ENCODE results near the gene CLNK. TPM values are rescaled to one million over a fixed set of nuclear protein-coding genes. Genes with fewer than 3 reads are reported as not detected.

The CLNK gene
- total and polyA plus RNA-seq, 2 of the 8 experiments (the other 6 are each of a cell fraction or from before 2014, with no cell fraction given) = not detected

- DNase-seq (ENCODE audit: low read depth in 1 of 2, low spot score in 2 of 2) = no peak
These were observed 48.4 kb upstream of the CLNK start for GRCh38 chr4:10732914-10733415.

More at GRCh38 chr4:10732914-10733415, 48.4 kb upstream of the CLNK start:
- no peaks in the 10 kb centered on the region for H3K79me2 ChIP-seq (ENCODE audit: control insufficient read depth in 1 of 2, insufficient read depth in 2 of 2, low read length in 2 of 2)
- TF ChIP-seq CBX5 (IDR thresholded peaks at IDR 0.05; ENCODE audit: low read depth, low read length) (no peak), KDM4A (IDR thresholded peaks at IDR 0.05; ENCODE audit: low read depth, low read length, severe bottlenecking) (no peak)
- no peaks in the 10 kb centered on the region for H3K36me3 ChIP-seq (ENCODE audit: control insufficient read depth in 2 of 4, insufficient read depth in 4 of 4, low read length in 3 of 4)
- H3K9ac ChIP-seq (replicated peaks in 1 of 4; ENCODE audit: extremely low read depth in 1 of 4, low read depth in 3 of 4, low read length in 3 of 4) = no peak overlapping the region
- no peak overlapping the region for H4K91ac ChIP-seq (replicated peaks; ENCODE audit: insufficient read length, low read length)
- FAIRE-seq = no peak
- H2BK5ac ChIP-seq (ENCODE audit: low read depth, low read length) = no peak overlapping the region
- no peaks in the 10 kb centered on the region for H3K9me3 ChIP-seq (ENCODE audit: insufficient read depth in 2 of 2, low read depth in 1 of 2, low read length in 1 of 2)
- H2BK12ac ChIP-seq (ENCODE audit: low read depth, low read length) = no peak overlapping the region
- no peak overlapping the region for H2BK120ac ChIP-seq (replicated peaks; ENCODE audit: low read depth, low read length)
- no peak overlapping the region for H3K4me3 ChIP-seq (ENCODE audit: extremely low read depth in 1 of 4, insufficient read depth in 2 of 4, low read depth in 3 of 4, low read length in 4 of 4)
- H3K56ac ChIP-seq (replicated peaks; ENCODE audit: insufficient read length, low read depth, low read length) = no peak overlapping the region
- CTCF ChIA-PET (ENCODE audit: partially characterized antibody) = no interaction called here
- H4K5ac ChIP-seq (ENCODE audit: insufficient read length, low read depth, low read length) = no peak overlapping the region
- no peak overlapping the region for H2AK5ac ChIP-seq (ENCODE audit: low read depth, low read length)
- H2BK15ac ChIP-seq (ENCODE audit: low read length) = no peak overlapping the region
- no peak overlapping the region for H3K4me2 ChIP-seq (ENCODE audit: insufficient read depth in 1 of 2, low read depth in 2 of 2, low read length in 2 of 2)
- H4K20me1 ChIP-seq (replicated peaks in 1 of 2; ENCODE audit: control insufficient read depth in 1 of 2, insufficient read depth in 2 of 2, low read length in 2 of 2) = no peaks in the 10 kb centered on the region
- no peaks in the 10 kb centered on the region for H3K79me1 ChIP-seq (ENCODE audit: low read depth, low read length)
- no peak overlapping the region for H3K27ac ChIP-seq (ENCODE audit: low read depth, low read length)
- H3K4ac ChIP-seq (replicated peaks; ENCODE audit: insufficient read length, low read depth, low read length) = no peak overlapping the region
- WGBS, 2 experiments (ENCODE audit: extremely low coverage in 1 of 2, insufficient coverage in 1 of 2, insufficient read length in 1 of 2, insufficient replicate concordance in 2 of 2, low coverage in 1 of 2, low lambda C conversion rate in 2 of 2, missing lambda C conversion rate in 1 of 2) = 90% methylated on average over 5 of the region's 5 CpGs; no CpG with 5 or more reads in 1 of the 2 experiments
- H3K4me1 ChIP-seq (replicated peaks in 1 of 4; ENCODE audit: control insufficient read depth in 3 of 4, insufficient read depth in 4 of 4, low read length in 3 of 4) = peaks cover 0 to 3% (median 0%) of the 10 kb centered on the region in 4 experiments; a peak in 1 of 7 replicates
- no peak overlapping the region for H2AFZ ChIP-seq (ENCODE audit: low read length)
- H4K8ac ChIP-seq (ENCODE audit: extremely low read depth, insufficient read depth, low read length) = no peak overlapping the region
- no peaks in the 10 kb centered on the region for H3K23me2 ChIP-seq (ENCODE audit: low read depth, low read length)
- H3K23ac ChIP-seq (ENCODE audit: insufficient read length) = no peak overlapping the region
- H3K18ac ChIP-seq (ENCODE audit: extremely low read depth, low read length) = no peak overlapping the region
- no peak overlapping the region for H2BK20ac ChIP-seq (ENCODE audit: low read length)
- POLR2A ChIA-PET (ENCODE audit: partially characterized antibody) = no interaction called here
- no peaks in the 10 kb centered on the region for H3K27me3 ChIP-seq (replicated peaks in 1 of 4; ENCODE audit: control insufficient read depth in 3 of 4, extremely low read depth in 1 of 4, insufficient read depth in 3 of 4, low read length in 3 of 4)
- H3K14ac ChIP-seq (ENCODE audit: insufficient read length) = no peak overlapping the region
